AG04450 (cell line): ENCODE results near the gene SERPINB8. TPM values are rescaled to one million over a fixed set of nuclear protein-coding genes. Genes with fewer than 3 reads are reported as not detected.
A peak's percentile ranks its signal among the peaks of the same experiment; 100 is the strongest.

Experiments
- CTCF ChIA-PET: fragments of 300-600, 350-600 bp; formaldehyde crosslinking; extraction: SDS; loops from one replicate; lab custom pipeline; 2022; ENCODE audit warnings: antibody characterized with exemption, inconsistent platforms; lab: Charles Lee
- POLR2A ChIA-PET: fragments of 350-600 bp; formaldehyde crosslinking; extraction: SDS; loops from one replicate; lab custom pipeline; 2021; ENCODE audit warnings: antibody characterized with exemption, inconsistent platforms; lab: Yijun Ruan, JAX
- DNase-seq: peaks from one replicate; pipeline ENCODE4 v3.0.0-alpha.2; 2011; ENCODE audit warnings: low read depth, low spot score
- H3K27ac ChIP-seq: one replicate; pipeline ENCODE4 v1.5.1; 2012; ENCODE audit warnings: low read depth, low read length, control low read depth
- H3K27me3 ChIP-seq: one replicate; pipeline ENCODE4 v1.6.0; 2012; ENCODE audit warnings: low read length; ENCODE audit not compliant: control insufficient read depth, insufficient read depth
- H3K4me3 ChIP-seq: 2 replicates; pipeline ENCODE4 v1.5.1; 2011; ENCODE audit warnings: mild to moderate bottlenecking, low read depth, low read length, control low read depth
- H3K9me3 ChIP-seq: 2 replicates; pipeline ENCODE4 v1.5.1; 2012; ENCODE audit warnings: low read length; ENCODE audit not compliant: control insufficient read depth, insufficient read depth
- polyA plus RNA-seq: library from polyadenylated mRNA; depleted of rRNA; stranded (reverse); fragments of >200 nt; gene quantifications from 2 replicates; pipeline ENCODE4 v1.2.3, GENCODE V29; 2011
- TF ChIP-seq, protein P1 (sequence below): IDR thresholded peaks from 2 replicates; pipeline ENCODE4 v1.5.1; 2011; ENCODE audit warnings: low read depth, low read length, control low read depth, inconsistent platforms

Gene SERPINB8
- polyA plus RNA-seq, 1 experiment, result 17.9 TPM

DNA sequence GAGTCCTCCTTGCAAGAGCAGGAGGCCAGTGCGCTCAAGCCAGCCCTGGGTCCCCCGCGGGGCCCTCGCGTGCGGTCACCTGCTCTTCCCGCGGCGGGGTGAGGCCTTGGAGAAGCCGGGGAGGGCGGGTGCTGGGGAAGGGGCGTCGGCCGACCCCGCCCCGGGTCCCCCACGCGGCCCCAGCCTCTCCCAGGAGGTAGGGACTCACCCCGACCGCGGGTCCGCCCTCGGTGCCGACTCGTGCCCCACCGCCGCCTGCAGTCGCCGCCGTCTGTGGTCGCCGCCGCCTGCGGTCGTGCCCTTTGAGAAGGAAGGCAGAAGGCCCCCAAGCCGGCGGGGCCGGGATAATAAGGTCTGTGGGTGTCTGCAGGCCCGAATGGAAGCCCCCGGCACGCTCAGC, 32.7 kb downstream of the SERPINB8 start:
- ChIA-PET CTCF (interaction anchor here (1.1 kb wide), 1 partner anchor 8 kb away, joined by 6 read pairs; no protein-coding TSS in a partner anchor), POLR2A (no interaction called here)
- TF ChIP-seq, protein P1, sequence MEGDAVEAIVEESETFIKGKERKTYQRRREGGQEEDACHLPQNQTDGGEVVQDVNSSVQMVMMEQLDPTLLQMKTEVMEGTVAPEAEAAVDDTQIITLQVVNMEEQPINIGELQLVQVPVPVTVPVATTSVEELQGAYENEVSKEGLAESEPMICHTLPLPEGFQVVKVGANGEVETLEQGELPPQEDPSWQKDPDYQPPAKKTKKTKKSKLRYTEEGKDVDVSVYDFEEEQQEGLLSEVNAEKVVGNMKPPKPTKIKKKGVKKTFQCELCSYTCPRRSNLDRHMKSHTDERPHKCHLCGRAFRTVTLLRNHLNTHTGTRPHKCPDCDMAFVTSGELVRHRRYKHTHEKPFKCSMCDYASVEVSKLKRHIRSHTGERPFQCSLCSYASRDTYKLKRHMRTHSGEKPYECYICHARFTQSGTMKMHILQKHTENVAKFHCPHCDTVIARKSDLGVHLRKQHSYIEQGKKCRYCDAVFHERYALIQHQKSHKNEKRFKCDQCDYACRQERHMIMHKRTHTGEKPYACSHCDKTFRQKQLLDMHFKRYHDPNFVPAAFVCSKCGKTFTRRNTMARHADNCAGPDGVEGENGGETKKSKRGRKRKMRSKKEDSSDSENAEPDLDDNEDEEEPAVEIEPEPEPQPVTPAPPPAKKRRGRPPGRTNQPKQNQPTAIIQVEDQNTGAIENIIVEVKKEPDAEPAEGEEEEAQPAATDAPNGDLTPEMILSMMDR, result no peak
- H3K27me3 ChIP-seq, result peaks cover 21% of the 10 kb centered on the region
- no peak for DNase-seq
- no peak overlapping the region for H3K27ac ChIP-seq
- H3K9me3 ChIP-seq, result no peaks in the 10 kb centered on the region
- H3K4me3 ChIP-seq, result no peak overlapping the region

DNA sequence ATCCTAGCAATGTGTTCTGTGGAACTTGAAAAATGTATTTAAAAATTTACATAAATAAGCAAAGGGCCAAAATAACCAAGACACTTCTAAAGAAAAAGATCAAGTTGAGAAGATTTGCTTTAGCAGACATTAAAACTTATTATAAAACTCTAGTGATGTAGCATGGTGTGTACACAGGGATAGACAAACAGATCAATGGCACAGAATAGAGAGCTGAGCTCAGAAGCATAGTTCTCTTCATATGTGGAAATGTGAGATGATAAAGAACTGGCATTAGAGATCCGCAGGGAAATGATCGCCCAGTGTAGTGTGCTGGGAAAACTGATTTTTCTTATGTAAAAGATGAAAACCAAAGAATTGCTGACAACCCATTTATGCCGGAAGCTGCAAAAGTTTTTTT, 39.4 kb downstream of the SERPINB8 start:
- Histone ChIP-seq H3K4me3 (no peak overlapping the region), H3K9me3 (no peaks in the 10 kb centered on the region), H3K27ac (no peak overlapping the region), H3K27me3 (no peaks in the 10 kb centered on the region)
- TF ChIP-seq, protein P1, result no peak
- DNase-seq, result no peak
- POLR2A ChIA-PET, result no interaction called here
- CTCF ChIA-PET, result interaction anchor here (0.6 to 3.5 kb wide), 4 partner anchors 9 to 1151 kb away, joined by 7 to 18 read pairs (median 9); no protein-coding TSS in a partner anchor

DNA sequence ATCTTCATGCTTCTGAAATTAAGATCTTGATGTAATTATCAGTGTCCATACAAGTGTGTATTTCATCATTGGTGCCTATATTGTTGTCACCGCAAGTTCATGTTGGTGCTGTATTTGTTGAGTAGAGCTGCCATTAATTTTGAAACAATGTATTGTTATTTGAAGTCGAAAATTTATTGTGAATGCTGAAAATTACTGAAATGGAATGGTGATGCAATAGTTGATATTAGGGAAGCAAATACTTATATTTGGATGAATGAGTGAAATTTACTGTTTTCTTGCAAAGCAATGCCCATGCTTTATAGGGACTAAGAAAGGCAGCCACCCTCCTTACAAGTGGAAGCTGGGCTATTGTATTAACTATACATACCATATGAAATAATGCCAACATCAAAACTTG, 41.6 kb downstream of the SERPINB8 start:
- H3K27ac ChIP-seq, result no peak overlapping the region
- no peak for DNase-seq
- H3K4me3 ChIP-seq, result no peak overlapping the region
- ChIA-PET POLR2A (no interaction called here), CTCF (interaction anchor here (0.9 to 3.5 kb wide), 5 partner anchors 17 to 48 kb away, joined by 3 to 18 read pairs (median 3); no protein-coding TSS in a partner anchor)
- TF ChIP-seq, protein P1, result no peak
- H3K9me3 ChIP-seq, result no peaks in the 10 kb centered on the region
- H3K27me3 ChIP-seq, result no peaks in the 10 kb centered on the region

DNA sequence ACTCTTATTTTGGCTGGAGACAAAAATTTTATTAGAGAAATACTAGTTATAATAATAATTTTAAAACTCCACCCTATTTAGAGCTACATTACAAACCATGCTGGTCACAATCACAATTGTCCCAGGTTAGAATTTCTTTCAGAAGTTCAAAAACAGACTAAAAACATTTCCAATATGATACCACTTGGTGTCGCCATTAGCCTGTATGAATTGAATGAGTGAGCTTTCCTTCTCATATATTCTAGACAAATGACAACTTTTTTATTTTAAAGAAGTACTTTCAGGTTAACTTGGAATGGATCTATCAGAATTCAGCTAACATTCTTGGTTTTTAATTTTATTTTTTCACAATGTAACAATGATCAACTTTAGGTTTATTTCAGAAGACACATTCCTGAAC, 48.0 kb downstream of the SERPINB8 start:
- CTCF ChIA-PET, result interaction anchor here (0.6 to 2.7 kb wide), 9 partner anchors 9 to 1491 kb away, joined by 3 to 15 read pairs (median 4); no protein-coding TSS in a partner anchor
- POLR2A ChIA-PET, result no interaction called here
- H3K9me3 ChIP-seq, result no peaks in the 10 kb centered on the region
- H3K27me3 ChIP-seq, result no peaks in the 10 kb centered on the region
- no peak overlapping the region for H3K4me3 ChIP-seq
- H3K27ac ChIP-seq, result no peak overlapping the region
- DNase-seq, result no peak
- TF ChIP-seq, protein P1, result peak; percentile 59

DNA sequence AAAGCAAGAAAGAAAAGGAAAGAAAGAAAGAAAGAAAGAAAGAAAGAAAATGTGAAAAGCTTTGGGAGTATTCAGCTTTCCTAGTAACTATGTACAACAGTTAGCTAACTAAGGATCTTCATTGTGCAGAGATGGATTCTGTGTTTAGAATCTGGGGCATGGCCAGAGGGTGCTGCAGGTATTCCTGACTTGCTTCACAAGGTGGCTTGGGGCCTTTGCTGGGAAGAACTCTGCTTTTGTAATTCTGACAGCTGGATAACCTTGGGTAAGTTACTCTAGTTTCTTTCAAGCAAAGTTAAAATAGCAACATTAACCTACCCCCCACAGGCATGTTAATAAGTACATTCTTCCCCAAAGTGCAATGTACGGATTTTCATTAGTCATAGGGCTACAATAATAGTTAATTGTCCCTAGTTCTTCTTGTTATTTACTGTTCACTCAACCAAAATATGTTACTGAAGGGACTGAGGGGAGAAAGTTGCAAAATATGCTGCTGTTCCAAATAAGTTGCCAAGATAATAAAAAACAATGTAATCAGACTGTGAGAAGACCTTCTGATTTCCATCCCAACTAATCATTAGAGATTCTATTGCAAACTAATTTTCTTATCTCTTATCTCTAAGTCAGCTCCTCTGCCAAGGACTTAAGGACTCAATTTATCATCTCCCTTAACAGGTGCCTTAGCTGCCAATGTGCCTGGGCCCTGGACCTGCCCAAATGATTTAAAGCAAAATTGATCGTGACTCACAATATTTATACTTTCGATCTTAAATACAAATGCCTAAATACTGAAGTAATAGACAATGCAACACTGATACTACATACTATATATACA, 50.3 kb downstream of the SERPINB8 start:
- Histone ChIP-seq H3K27ac (no peak overlapping the region), H3K9me3 (no peaks in the 10 kb centered on the region), H3K27me3 (no peaks in the 10 kb centered on the region), H3K4me3 (no peak overlapping the region)
- ChIA-PET CTCF (interaction anchor here (0.7 to 1.1 kb wide), 2 partner anchors 20 to 26 kb away, joined by 3 read pairs; no protein-coding TSS in a partner anchor), POLR2A (no interaction called here)
- no peak for DNase-seq
- TF ChIP-seq, protein P1, result no peak
